NCI-H146 treated with DMSO at 0.1 percent for 48 hours (cell line): ENCODE results near the gene CFAP299.

Experiments used
- DNase-seq: peaks from one replicate; lab custom pipeline; 2025; ENCODE audit not compliant: unreplicated experiment; lab: John Stamatoyannopoulos, UW

Gene CFAP299

GRCh38 chr4:80387390-80388283, 52.1 kb downstream of the CFAP299 start:
- no peak for DNase-seq

- no peak for DNase-seq
Observed at GRCh38 chr4:80388284-80388607, 52.7 kb downstream of the CFAP299 start.

- no peak for DNase-seq
Observed at GRCh38 chr4:80390178-80390577, 54.6 kb downstream of the CFAP299 start.

GRCh38 chr4:80393246-80393969, 57.9 kb downstream of the CFAP299 start:
- DNase-seq: no peak

- no peak for DNase-seq
Observed at GRCh38 chr4:80393970-80394250, 58.4 kb downstream of the CFAP299 start.

GRCh38 chr4:80407246-80407645, 71.7 kb downstream of the CFAP299 start:
- no peak for DNase-seq

GRCh38 chr4:80409809-80410208, 74.3 kb downstream of the CFAP299 start:
- DNase-seq: no peak

- no peak for DNase-seq
Observed at GRCh38 chr4:80412322-80412721, 76.8 kb downstream of the CFAP299 start.

GRCh38 chr4:80413086-80413485, 77.6 kb downstream of the CFAP299 start:
- no peak for DNase-seq

GRCh38 chr4:80417019-80417418, 81.5 kb downstream of the CFAP299 start:
- no peak for DNase-seq

GRCh38 chr4:80419946-80420345, 84.4 kb downstream of the CFAP299 start:
- DNase-seq: no peak

GRCh38 chr4:80420638-80421037, 85.1 kb downstream of the CFAP299 start:
- DNase-seq: no peak

- no peak for DNase-seq
Observed at GRCh38 chr4:80422727-80423404, 87.3 kb downstream of the CFAP299 start.

- no peak for DNase-seq
Observed at GRCh38 chr4:80423553-80424224, 88.2 kb downstream of the CFAP299 start.

- DNase-seq: no peak
Observed at GRCh38 chr4:80424225-80424581, 88.7 kb downstream of the CFAP299 start.

- DNase-seq: no peak
Observed at GRCh38 chr4:80425124-80426100, 89.9 kb downstream of the CFAP299 start.

GRCh38 chr4:80431203-80431965, 95.9 kb downstream of the CFAP299 start:
- peak; percentile 56 for DNase-seq

- DNase-seq: no peak
Observed at GRCh38 chr4:80434238-80434637, 98.7 kb downstream of the CFAP299 start.

- DNase-seq: no peak
Observed at GRCh38 chr4:80438016-80438415, 102.5 kb downstream of the CFAP299 start.
